NAMALWA (cell line): ENCODE measurements around the gene ELMO1.

Experiments
- DNase-seq: peaks from one replicate; pipeline ENCODE4 v3.0.0-alpha.2; 2015; ENCODE audit warnings: low spot score

The ELMO1 gene

GRCh38 chr7:36946401-36946739, 502.3 kb downstream of the ELMO1 start:
- DNase-seq: no peak

GRCh38 chr7:36945612-36946400, 502.9 kb downstream of the ELMO1 start:
- DNase-seq: peak; percentile 26

- no peak for DNase-seq
Observed at GRCh38 chr7:36944838-36945237, 503.8 kb downstream of the ELMO1 start.

DNA sequence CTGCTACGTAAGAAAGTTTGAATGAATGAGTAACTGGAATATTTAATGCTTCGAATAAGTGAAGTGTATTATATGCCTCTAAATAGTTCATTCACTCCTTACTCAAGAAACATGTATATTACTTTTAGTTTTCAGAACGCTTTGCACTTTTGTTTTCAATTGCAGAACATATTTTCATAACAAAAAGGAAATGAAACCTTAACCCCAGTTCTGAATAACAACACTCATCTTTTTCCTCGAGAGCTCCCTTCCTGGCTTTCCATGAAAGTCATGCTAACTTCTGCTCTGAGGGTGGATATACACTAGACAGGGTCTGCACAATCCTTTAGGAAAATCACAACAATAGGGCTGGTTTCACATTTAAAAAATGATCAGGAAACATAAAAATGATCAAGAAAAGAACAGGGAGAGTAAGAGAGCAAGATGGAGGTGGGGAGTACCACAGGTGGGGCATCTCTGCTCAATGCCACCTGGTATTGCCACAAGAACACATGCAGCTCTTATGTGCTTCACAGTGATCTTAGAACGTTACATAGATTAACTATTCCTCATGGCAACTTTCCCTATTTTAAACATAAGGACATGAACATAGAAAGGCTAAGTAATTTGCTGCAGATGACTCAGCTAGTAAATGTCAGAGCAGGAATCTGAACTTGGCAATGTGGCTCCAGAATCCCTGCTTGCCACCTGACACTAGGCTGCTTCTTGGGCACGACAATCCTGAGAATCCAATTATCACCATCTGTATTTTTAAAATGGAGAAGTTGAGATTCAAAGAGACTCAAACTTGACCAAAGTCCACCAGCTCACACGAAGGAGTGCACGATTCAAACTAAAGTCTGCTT, 504.9 kb downstream of the ELMO1 start:
- peak; percentile 35 for DNase-seq

DNA sequence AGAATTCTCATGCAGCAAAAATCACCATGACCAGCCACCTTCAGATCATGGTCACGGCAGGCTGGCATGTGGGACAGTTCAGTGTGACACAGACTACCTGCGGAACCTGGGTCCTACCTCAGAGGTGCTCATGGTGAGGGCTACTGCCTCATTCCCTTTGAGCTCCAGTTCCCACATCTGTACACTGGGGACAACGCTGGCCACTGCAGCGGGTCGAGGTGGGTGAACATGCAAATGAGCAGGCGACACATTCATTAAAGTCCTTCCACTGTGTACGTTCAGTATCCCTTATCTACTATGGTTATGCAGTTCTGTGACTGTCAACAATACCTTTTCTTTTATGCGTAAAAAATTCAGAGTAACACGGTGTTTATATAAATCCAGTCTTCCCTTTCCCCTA, 505.7 kb downstream of the ELMO1 start:
- DNase-seq: peak; percentile 16

- no peak for DNase-seq
Observed at GRCh38 chr7:36942541-36942940, 506.1 kb downstream of the ELMO1 start.

- DNase-seq: peak; percentile 45
Observed at GRCh38 chr7:36942025-36942424, 506.6 kb downstream of the ELMO1 start.

- DNase-seq: no peak
Observed at GRCh38 chr7:36941359-36941758, 507.3 kb downstream of the ELMO1 start.

DNA sequence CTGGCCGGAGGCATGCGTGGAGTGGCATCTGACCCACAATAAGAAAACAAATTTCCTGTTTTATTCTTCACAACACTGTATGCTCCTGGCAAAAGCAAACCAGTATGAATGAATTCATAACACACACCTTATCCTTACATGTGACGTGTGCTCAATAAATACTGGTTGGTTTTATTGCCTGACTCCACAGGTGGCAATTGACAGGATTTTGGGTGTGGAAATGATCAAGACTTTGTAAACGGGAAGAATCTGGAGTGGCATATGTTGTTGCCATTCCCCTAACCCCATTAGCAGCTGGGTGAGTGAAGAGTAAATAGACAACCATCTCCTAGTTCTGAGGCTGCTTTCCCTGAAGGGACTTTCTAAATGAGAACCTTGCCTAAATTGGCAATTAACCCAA, 508.8 kb downstream of the ELMO1 start:
- no peak for DNase-seq

DNA sequence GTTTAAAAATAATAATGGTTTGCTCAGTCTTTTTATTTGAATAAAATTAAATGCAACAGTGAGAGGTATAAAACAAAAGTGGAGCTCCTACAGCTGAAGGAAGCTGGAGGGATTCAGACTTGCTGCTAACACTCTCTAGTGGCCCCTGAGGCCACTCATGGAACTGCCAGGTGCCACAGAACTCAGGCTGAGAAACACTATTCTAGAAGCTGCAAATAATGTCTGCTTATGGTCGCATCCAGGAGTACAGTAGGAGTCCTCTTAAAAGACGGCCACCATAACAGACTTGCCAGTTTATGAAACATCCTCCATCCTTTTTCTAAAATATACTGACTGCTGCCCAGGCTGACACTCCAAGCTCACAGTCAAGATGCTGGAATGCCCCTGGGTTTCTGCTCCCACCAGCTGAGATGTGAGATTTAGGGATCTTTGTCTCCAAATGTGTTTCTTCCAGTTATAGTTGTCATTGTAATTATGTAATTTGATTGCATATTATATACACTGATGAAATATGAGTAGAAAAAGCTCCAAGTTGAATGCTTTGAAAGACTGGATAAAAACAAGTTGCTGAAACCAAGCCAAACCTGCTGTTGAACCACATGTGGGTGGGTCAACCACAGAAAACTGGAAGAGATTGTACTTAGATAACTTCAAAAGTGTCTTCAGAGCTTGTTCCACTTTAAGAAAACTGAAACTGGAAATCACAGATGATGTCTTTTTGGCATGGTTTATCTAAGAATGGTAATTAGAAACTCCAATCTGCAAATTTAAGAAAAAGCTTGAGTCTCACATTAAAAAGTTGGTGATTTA, 510.7 kb downstream of the ELMO1 start:
- peak; percentile 32 for DNase-seq

DNA sequence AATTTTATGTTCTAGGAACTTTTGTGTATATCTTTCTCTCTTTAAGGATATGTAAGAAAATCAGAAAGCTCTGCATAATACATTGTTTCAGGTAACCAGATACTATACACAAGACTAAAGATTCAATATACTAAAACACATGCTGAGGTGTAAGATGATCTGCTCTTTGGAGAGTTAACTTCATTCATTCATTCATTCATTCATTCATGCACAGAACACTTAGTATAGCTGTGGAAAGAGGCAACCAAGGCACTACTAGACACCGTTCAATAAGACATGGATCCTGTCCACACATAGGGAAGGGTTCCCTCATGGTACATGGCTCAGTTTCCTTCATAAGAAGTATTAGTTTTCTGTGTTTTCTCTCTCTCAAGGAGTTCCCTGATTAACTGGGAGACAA, 516.8 kb downstream of the ELMO1 start:
- no peak for DNase-seq

DNA sequence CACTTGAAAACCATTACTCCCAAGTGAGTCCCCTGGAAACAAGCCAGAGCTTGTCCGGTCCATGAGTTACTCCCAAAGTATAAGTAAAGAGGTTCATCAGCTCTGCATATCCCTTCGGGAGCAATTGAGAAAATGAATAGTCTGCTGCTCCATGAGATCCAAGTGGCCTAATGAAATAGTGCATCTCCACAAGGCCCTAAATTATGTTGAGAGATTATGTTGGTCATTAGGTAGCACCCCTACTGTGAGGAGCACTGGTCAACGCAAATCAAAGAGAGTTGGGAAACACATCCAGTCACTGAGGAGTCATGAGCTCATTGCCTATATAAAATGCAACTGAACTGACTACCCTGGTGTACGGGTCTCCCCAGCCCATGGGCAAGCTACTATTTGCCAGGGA, 518.9 kb downstream of the ELMO1 start:
- no peak for DNase-seq

GRCh38 chr7:36928718-36929117, 519.9 kb downstream of the ELMO1 start:
- no peak for DNase-seq

- no peak for DNase-seq
Observed at GRCh38 chr7:36928311-36928710, 520.4 kb downstream of the ELMO1 start.

GRCh38 chr7:36925691-36926090, 523.0 kb downstream of the ELMO1 start:
- DNase-seq: no peak

DNA sequence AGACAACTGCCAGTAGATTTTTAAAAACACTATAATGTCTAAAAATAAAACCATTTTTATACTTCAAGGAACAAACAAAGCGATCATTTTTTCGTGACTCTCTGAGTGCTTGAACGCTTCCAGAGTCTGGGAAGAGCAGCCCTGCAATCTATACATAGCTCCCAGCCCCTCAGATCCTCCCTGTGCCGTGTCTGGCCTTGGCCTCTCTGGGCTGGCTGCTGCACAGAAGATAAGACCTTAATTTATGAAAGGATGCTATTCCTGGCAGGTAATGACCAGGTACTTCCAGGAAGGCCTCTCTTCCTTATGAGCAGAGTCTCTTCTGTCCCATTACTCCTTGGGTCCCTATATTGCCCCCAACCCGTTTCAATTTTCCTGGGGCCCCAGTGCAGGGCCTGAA, 523.5 kb downstream of the ELMO1 start:
- DNase-seq: no peak

DNA sequence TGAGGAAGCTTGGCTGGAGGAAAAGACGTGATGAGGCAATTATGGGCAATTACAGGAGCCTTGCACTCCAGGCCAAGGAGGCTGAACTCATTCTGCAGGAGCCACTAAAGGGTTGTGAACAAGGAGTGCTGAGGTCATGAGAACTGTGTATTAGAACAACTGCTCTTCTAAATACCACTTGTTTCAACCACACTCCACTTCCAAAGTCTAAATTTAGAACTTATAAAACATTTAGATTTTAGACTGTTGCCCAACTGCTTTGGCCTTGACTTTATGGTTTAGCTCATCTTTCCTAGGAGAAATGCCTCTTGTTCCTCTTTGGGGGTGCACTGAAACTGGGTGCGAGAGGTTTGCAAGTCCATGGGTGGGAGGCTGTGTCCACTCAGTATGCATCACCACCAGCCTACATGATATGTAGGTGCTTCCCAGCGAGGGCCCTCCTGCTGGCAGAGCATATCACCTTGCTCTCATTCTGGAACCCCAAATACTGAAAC, 524.7 kb downstream of the ELMO1 start:
- no peak for DNase-seq

DNA sequence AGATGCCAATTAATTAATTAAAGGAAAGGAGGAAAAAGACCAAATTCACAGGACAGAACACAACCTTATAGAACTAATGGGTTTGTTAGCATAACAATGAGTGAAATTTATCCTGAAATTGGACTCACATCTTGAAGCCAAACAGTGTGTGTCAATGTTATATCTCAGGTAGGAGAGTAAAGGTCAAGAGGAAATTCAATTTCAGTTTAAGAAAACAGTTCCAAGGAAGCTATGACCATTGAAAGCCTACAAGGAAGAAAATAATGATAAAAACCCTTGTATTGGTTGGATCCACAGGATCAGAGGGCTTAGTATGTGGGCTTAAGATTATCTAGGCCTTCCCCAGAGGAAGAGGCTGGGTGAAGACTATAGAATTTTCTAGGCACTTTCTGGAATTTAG, 525.5 kb downstream of the ELMO1 start:
- DNase-seq: no peak

- no peak for DNase-seq
Observed at GRCh38 chr7:36920433-36920832, 528.2 kb downstream of the ELMO1 start.

DNA sequence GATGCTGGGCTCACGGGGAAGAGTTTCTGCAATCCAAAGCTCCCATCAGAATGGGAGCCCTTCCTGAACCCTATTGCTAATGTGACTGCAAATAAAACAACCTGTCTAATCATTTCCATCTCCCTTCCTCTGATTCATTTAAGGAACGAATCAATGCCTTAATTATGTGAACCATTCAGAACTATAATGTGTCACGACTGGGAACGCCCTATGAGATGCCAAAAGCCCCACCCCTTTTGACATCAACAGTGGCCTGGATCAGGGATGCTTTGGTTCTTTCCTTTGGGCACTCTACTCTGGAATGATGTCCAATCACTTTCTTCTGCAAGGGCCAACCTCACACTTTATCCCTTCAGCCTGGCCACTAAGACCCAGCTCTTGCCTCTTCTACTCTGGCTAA, 528.9 kb downstream of the ELMO1 start:
- DNase-seq: no peak

GRCh38 chr7:36918591-36918990, 530.1 kb downstream of the ELMO1 start:
- no peak for DNase-seq

GRCh38 chr7:36916619-36917018, 532.0 kb downstream of the ELMO1 start:
- DNase-seq: no peak
